HepG2 (cell line): ENCODE results near the gene SMAD6. TPM values are rescaled to one million over a fixed set of nuclear protein-coding genes. Genes with fewer than 3 reads are reported as not detected.

Experiments used
- ATAC-seq: fragments of 200-7000 bp; cut with Tn5 transposase; 3 replicates; pipeline ENCODE4 v1.9.1; 2020; ENCODE audit warnings: mild to moderate bottlenecking, moderate library complexity
- BruUV-seq: library from RNA; stranded (reverse); fragments of 400-500 nt; replicated peaks from 2 replicates; lab custom pipeline; 2021; lab: Mats Ljungman, UMichigan
- CTCF ChIA-PET: fragments of 300-600 bp; formaldehyde crosslinking; extraction: SDS; loops from one replicate; lab custom pipeline; 2021; ENCODE audit warnings: low total read pairs, inconsistent platforms, low intra/inter-chr PET ratio; lab: Yijun Ruan, JAX
- POLR2A ChIA-PET: fragments of 350-600 bp; sonication (Branson Sonifier 250); formaldehyde crosslinking; loops from one replicate; lab custom pipeline; 2020; ENCODE audit warnings: antibody characterized with exemption, inconsistent platforms; lab: Yijun Ruan, JAX
- DNase-seq: peaks from one replicate; pipeline ENCODE4 v3.0.0-alpha.2; 2015; ENCODE audit warnings: low spot score
- FAIRE-seq: peaks from 3 replicates; lab custom pipeline; 2011; peaks lifted over from hg19 to GRCh38; lab: Jason Lieb, UNC
- H2AFZ ChIP-seq: one replicate; pipeline ENCODE4 v1.6.1; 2011; ENCODE audit warnings: low read length, inconsistent platforms
- H3K27ac ChIP-seq: fragments of 300-600 bp; 3 replicates; pipeline ENCODE4 v1.8.0; 2011; ENCODE audit warnings: mixed run types, mild to moderate bottlenecking, mixed read lengths, low read length, inconsistent platforms; ENCODE audit not compliant: insufficient read depth; ENCODE audit errors: extremely low read length
- H3K27me3 ChIP-seq, 2 experiments: fragments of 200-600 bp in 1 of 2; 2 replicates in 1 of 2; 3 replicates in 1 of 2; pipeline versions ENCODE4 v1.6.0 to v1.8.0; 2011; ENCODE audit warnings: low read length in 2 of 2, mild to moderate bottlenecking in 2 of 2, moderate library complexity in 2 of 2, inconsistent platforms in 1 of 2; ENCODE audit not compliant: insufficient read depth in 2 of 2, control insufficient read depth in 1 of 2
- H3K36me3 ChIP-seq, 2 experiments: fragments of 200-600 bp in 1 of 2; replicated peaks in 1 of 2; 2 replicates in 1 of 2; 3 replicates in 1 of 2; pipeline versions ENCODE4 v1.5.1 to v1.8.0; 2011; ENCODE audit warnings: low read length in 2 of 2, inconsistent platforms in 1 of 2; ENCODE audit not compliant: insufficient read depth in 2 of 2, control insufficient read depth in 1 of 2
- H3K4me1 ChIP-seq: 2 replicates; pipeline ENCODE4 v1.5.1; 2012; ENCODE audit warnings: low read length, inconsistent platforms; ENCODE audit not compliant: insufficient read depth
- H3K4me2 ChIP-seq: 2 replicates; pipeline ENCODE4 v1.6.0; 2011; ENCODE audit warnings: low read depth, low read length, inconsistent platforms
- H3K4me3 ChIP-seq, 3 experiments: fragments of 200-600 bp in 1 of 3; sonication (generic), shearing (Covaris generic) in 1 of 3; replicated peaks in 1 of 3; 2 replicates each; pipeline ENCODE4 v1.5.1; 2011 to 2016; ENCODE audit warnings: low read length in 3 of 3, inconsistent platforms in 2 of 3, low read depth in 2 of 3, mild to moderate bottlenecking in 2 of 3, control low read depth in 1 of 3, mixed read lengths in 1 of 3; ENCODE audit not compliant: insufficient read depth in 1 of 3
- H3K79me2 ChIP-seq: one replicate; pipeline ENCODE4 v1.6.1; 2011; ENCODE audit warnings: low read length, inconsistent platforms; ENCODE audit not compliant: insufficient read depth
- H3K9ac ChIP-seq: 2 replicates; pipeline ENCODE4 v1.6.0; 2011; ENCODE audit warnings: mild to moderate bottlenecking, low read depth, low read length, inconsistent platforms; ENCODE audit not compliant: insufficient read depth
- H3K9me3 ChIP-seq: 2 replicates; pipeline ENCODE4 v1.5.1; 2012; ENCODE audit warnings: mild to moderate bottlenecking, low read length
- H4K20me1 ChIP-seq: 2 replicates; pipeline ENCODE4 v1.6.0; 2011; ENCODE audit warnings: inconsistent platforms, mild to moderate bottlenecking, low read length, moderate library complexity; ENCODE audit not compliant: insufficient read depth
- CEBPB ChIP-seq: IDR thresholded peaks from 2 replicates; pipeline ENCODE4 v1.6.1; 2011; ENCODE audit warnings: low read depth, low read length, improper control_type of control experiment, borderline replicate concordance
- FOXA3 ChIP-seq: IDR thresholded peaks from 2 replicates; pipeline ENCODE4 v1.6.1; 2016; ENCODE audit warnings: missing genetic modification reagents, missing compliant biosample characterization
- ISX ChIP-seq: sonication (generic); formaldehyde crosslinking; conservative IDR thresholded peaks from 2 replicates; pipeline ENCODE4 v1.5.0; 2020; ENCODE audit warnings: missing genetic modification reagents
- PHF8 ChIP-seq: sonication (generic); formaldehyde crosslinking; IDR thresholded peaks from 2 replicates; pipeline ENCODE4 v1.5.0; 2020; ENCODE audit warnings: missing genetic modification reagents
- RBM39 ChIP-seq: fragments of 200-400 bp; formaldehyde crosslinking; IDR thresholded peaks from one replicate; pipeline ENCODE4 v1.6.1; 2018; ENCODE audit warnings: antibody characterized with exemption, mild to moderate bottlenecking, low read depth, low read length; ENCODE audit not compliant: poor library complexity, severe bottlenecking
- SKIL ChIP-seq: sonication (generic); formaldehyde crosslinking; IDR thresholded peaks from 2 replicates; pipeline ENCODE4 v1.8.0; 2022; ENCODE audit warnings: missing genetic modification reagents, mild to moderate bottlenecking, moderate library complexity, borderline replicate concordance
- ZEB1 ChIP-seq: IDR thresholded peaks from 2 replicates; pipeline ENCODE4 v1.6.1; 2012; ENCODE audit warnings: mild to moderate bottlenecking, low read depth, inconsistent platforms; ENCODE audit not compliant: insufficient replicate concordance
- ZKSCAN1 ChIP-seq: fragments of 150-350 bp; IDR thresholded peaks from 2 replicates; pipeline ENCODE4 v1.6.1; 2014; ENCODE audit warnings: low read length
- ZNF207 ChIP-seq: fragments of 450-650 bp; IDR thresholded peaks from 2 replicates; pipeline ENCODE4 v1.6.1; 2016; ENCODE audit warnings: antibody characterized with exemption, borderline replicate concordance
- ZNF496 ChIP-seq: sonication (generic); formaldehyde crosslinking; IDR thresholded peaks from 2 replicates; pipeline ENCODE4 v1.8.1; 2023; ENCODE audit warnings: mild to moderate bottlenecking, moderate library complexity, missing genetic modification reagents; ENCODE audit not compliant: insufficient replicate concordance
- ZNF503 ChIP-seq: sonication (generic); formaldehyde crosslinking; IDR thresholded peaks from 2 replicates; pipeline ENCODE4 v1.4.0; 2020; ENCODE audit warnings: missing genetic modification reagents
- WGBS: methylation state at CpG from one replicate; pipeline ENCODE4 v1.1.6; 2017; ENCODE audit warnings: low lambda C conversion rate; 5-methylcytosine and 5-hydroxymethylcytosine counted together
- in situ Hi-C: cut with HindIII; loops from 2 replicates; pipeline ENCODE4 v1.10.0; 2017; ENCODE audit warnings: low pct_unique_long_range_greater_than_20kb; ENCODE audit not compliant: extremely low pct_ligation_motif_present
- intact Hi-C: fragments of 100-400 bp; cut with micrococcal nuclease; formaldehyde crosslinking; loops from one replicate; pipeline ENCODE4 v1.10.0; 2022; ENCODE audit not compliant: unreplicated experiment
- polyA plus RNA-seq, 8 experiments: library from polyadenylated mRNA; depleted of rRNA in 3 of 8; stranded (reverse) in 7 of 8; unstranded in 1 of 8; fragments of >200 nt; fragmentation: Illumina TruSeq in 4 of 8; extraction: Trizol in 4 of 8; gene quantifications; 2 replicates each; pipeline versions ENCODE4 v1.2.1 to v1.2.3, GENCODE V29; 2011 to 2016; ENCODE audit warnings: low read depth in 4 of 8, missing spikeins in 1 of 8, mixed read lengths in 1 of 8; ENCODE audit not compliant: insufficient read depth in 1 of 8
- total RNA-seq, 5 experiments: library from RNA; depleted of rRNA; stranded (reverse); fragments of >200 nt; fragmentation: Illumina TruSeq; extraction: Trizol; gene quantifications; 2 replicates each; pipeline ENCODE4 v1.2.3, GENCODE V29; 2016; ENCODE audit warnings: low read depth in 1 of 5

The SMAD6 gene
- total and polyA plus RNA-seq, 2 of the 13 experiments (the other 11 are each of a cell fraction or from before 2014, with no cell fraction given): 3.3 to 4.4 TPM

GRCh38 chr15:66802025-66803001, 100.3 kb downstream of the SMAD6 start:
- ATAC-seq (peak; percentile 19), DNase-seq (no peak), FAIRE-seq (no peak)
- Histone ChIP-seq H3K4me2 (peak overlapping the region; percentile 73), H4K20me1 (no peaks in the 10 kb centered on the region), H3K4me3 (peak overlapping the region in 1 of 3 experiments; percentile 38; a peak in 2 of 6 replicates), H3K79me2 (no peaks in the 10 kb centered on the region), H3K36me3 (no peaks in the 10 kb centered on the region), H2AFZ (no peak overlapping the region), H3K27me3 (peaks cover 0 to 10% of the 10 kb centered on the region in 2 experiments; a peak in 2 of 5 replicates), H3K9me3 (no peaks in the 10 kb centered on the region), H3K9ac (no peak overlapping the region), H3K4me1 (peaks cover 25% of the 10 kb centered on the region), H3K27ac (no peak overlapping the region)
- in situ Hi-C loops: no loop called here
- CTCF ChIA-PET: no interaction called here
- intact Hi-C loops: loop anchor here (1.0 to 5.0 kb wide), 2 partner anchors 31 to 35 kb away; no protein-coding TSS in a partner anchor
- POLR2A ChIA-PET: interaction anchor here (1.3 to 1.7 kb wide), 3 partner anchors 22 to 100 kb away, joined by 3 to 7 read pairs (median 6); partner anchors contain the start of gene SMAD6
- no TSS peak for BruUV-seq
- TF ChIP-seq ISX (CRISPR knock-in tag) (no peak), SKIL (CRISPR knock-in tag) (no peak), ZNF496 (CRISPR knock-in tag) (no peak), CEBPB (0 out of 2 replicates have a peak, but pooled peaks have one; percentile 17), ZKSCAN1 (0 out of 2 replicates have a peak, but pooled peaks have one; percentile 39), ZEB1 (no peak), ZNF503 (CRISPR knock-in tag) (no peak), FOXA3 (CRISPR knock-in tag) (no peak), PHF8 (CRISPR knock-in tag) (no peak), ZNF207 (no peak), RBM39 (no peak)
- WGBS: 20% methylated on average over 11 of the region's 13 CpGs
